Peyer's patch (tissue), 4 donors: ENCODE data around the gene DCP1A. TPM values are rescaled to one million over a fixed set of nuclear protein-coding genes. Genes with fewer than 3 reads are reported as not detected.

Source experiments
- DNase-seq, 3 donors: peaks; one replicate each; pipeline ENCODE4 v3.0.0-alpha.2; 2017 to 2019
- H3K27ac ChIP-seq, 4 donors: fragments of 200-600 bp; sonication (generic); one replicate each; pipeline ENCODE4 v1.5.1; 2016 to 2019
- H3K27me3 ChIP-seq, 2 donors: fragments of 200-600 bp; sonication (generic); one replicate each; pipeline ENCODE4 v1.5.1; 2019
- H3K36me3 ChIP-seq, 3 donors: fragments of 200-600 bp; sonication (generic); one replicate each; pipeline ENCODE4 v1.5.1; 2016 to 2019
- H3K4me1 ChIP-seq, 4 donors: fragments of 200-600 bp; sonication (generic); one replicate each; pipeline ENCODE4 v1.5.1; 2016 to 2019
- H3K4me3 ChIP-seq, 4 donors: fragments of 200-600 bp; sonication (generic); 1 replicate in 3 of 4; 2 replicates in 1 of 4; pipeline ENCODE4 v1.5.1; 2016 to 2019; ENCODE audit warnings: mild to moderate bottlenecking in 1 of 4
- H3K9me3 ChIP-seq, 4 donors: fragments of 200-600 bp; sonication (generic); one replicate each; pipeline ENCODE4 v1.5.1; 2016 to 2019; ENCODE audit warnings: mild to moderate bottlenecking in 1 of 4
- POLR2A ChIP-seq, 2 donors: fragments of 450-650 bp; IDR thresholded peaks; one replicate each; pipeline ENCODE4 v1.5.1; 2017; ENCODE audit warnings: antibody characterized with exemption in 2 of 2, mild to moderate bottlenecking in 2 of 2, moderate library complexity in 2 of 2
- small RNA-seq, 2 donors: library from RNA; depleted of rRNA; stranded (forward); fragments of <200 nt; gene quantifications; one replicate each; pipeline ENCODE3, GENCODE V24; 2016
- total RNA-seq, 4 donors: library from RNA; depleted of rRNA; stranded (reverse); fragments of >200 nt; gene quantifications; one replicate each; pipeline ENCODE4 v1.1.0, GENCODE V29; 2016
- TF ChIP-seq, protein P1 (sequence below), 6 experiments: fragments of 450-650 bp in 4 of 6; fragments of 200-600 bp in 2 of 6; sonication (generic) in 1 of 6; IDR thresholded peaks; one replicate each; pipeline ENCODE4 v1.5.1; 2017 to 2019; ENCODE audit warnings: antibody characterized with exemption in 6 of 6, mild to moderate bottlenecking in 3 of 6, moderate library complexity in 1 of 6

The DCP1A gene
- total RNA-seq, 4 donors from 2014 or later: 14.0 to 31.4 (median 20.5) TPM

DNA sequence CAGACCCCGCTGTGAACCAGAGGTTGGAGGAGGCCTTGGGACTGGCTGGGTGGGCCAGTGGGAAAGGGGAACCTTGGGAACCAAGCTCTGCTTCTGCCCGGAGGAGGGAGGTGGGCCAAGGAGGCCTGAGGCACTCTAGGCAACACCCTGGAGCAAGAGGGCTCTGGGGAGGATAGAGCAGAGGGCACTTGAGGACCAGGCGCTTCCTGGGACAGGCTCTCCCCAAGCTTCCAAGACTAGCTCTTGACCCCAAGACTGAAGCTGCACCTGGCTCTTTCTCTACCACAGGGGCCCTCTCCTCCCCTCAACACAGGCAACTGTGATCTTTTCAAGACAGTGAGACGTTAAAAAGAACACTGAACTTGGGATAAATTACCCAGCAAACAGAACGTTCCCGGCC lies 111.8 kb downstream of the DCP1A start:
- Histone ChIP-seq H3K27me3 (no peaks in the 10 kb centered on the region), H3K27ac (peak overlapping the region in 1 of 4 donors; percentile 3), H3K9me3 (no peaks in the 10 kb centered on the region), H3K4me3 (no peak overlapping the region), H3K4me1 (peaks cover 0 to 38% (median 11%) of the 10 kb centered on the region in 4 donors), H3K36me3 (peaks cover 0 to 70% (median 0%) of the 10 kb centered on the region in 3 donors)
- DNase-seq: no peak
- TF ChIP-seq, protein P1, sequence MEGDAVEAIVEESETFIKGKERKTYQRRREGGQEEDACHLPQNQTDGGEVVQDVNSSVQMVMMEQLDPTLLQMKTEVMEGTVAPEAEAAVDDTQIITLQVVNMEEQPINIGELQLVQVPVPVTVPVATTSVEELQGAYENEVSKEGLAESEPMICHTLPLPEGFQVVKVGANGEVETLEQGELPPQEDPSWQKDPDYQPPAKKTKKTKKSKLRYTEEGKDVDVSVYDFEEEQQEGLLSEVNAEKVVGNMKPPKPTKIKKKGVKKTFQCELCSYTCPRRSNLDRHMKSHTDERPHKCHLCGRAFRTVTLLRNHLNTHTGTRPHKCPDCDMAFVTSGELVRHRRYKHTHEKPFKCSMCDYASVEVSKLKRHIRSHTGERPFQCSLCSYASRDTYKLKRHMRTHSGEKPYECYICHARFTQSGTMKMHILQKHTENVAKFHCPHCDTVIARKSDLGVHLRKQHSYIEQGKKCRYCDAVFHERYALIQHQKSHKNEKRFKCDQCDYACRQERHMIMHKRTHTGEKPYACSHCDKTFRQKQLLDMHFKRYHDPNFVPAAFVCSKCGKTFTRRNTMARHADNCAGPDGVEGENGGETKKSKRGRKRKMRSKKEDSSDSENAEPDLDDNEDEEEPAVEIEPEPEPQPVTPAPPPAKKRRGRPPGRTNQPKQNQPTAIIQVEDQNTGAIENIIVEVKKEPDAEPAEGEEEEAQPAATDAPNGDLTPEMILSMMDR (IDR thresholded peaks at IDR 0.05): no peak
- TF ChIP-seq POLR2A (IDR thresholded peaks at IDR 0.05): no peak

- Histone ChIP-seq H3K27me3 (no peaks in the 10 kb centered on the region), H3K36me3 (peaks cover 0 to 70% (median 0%) of the 10 kb centered on the region in 3 donors), H3K9me3 (no peaks in the 10 kb centered on the region), H3K4me3 (no peak overlapping the region), H3K27ac (no peak overlapping the region), H3K4me1 (peaks cover 0 to 36% (median 11%) of the 10 kb centered on the region in 4 donors)
- DNase-seq: no peak
- TF ChIP-seq, protein P1 (IDR thresholded peaks at IDR 0.05): no peak
Measured at GRCh38 chr3:53234841-53235232, 112.5 kb downstream of the DCP1A start.

- no peak for DNase-seq
- no peaks in the 10 kb centered on the region for H3K27me3 ChIP-seq
- peaks cover 0 to 70% (median 0%) of the 10 kb centered on the region in 3 donors for H3K36me3 ChIP-seq
- TF ChIP-seq POLR2A (IDR thresholded peaks at IDR 0.05): no peak
- TF ChIP-seq, protein P1 (IDR thresholded peaks at IDR 0.05): no peak
- H3K27ac ChIP-seq: no peak overlapping the region
- H3K4me1 ChIP-seq: peaks cover 0 to 30% (median 11%) of the 10 kb centered on the region in 4 donors
- no peaks in the 10 kb centered on the region for H3K9me3 ChIP-seq
- H3K4me3 ChIP-seq: no peak overlapping the region
Measured at GRCh38 chr3:53234130-53234840, 113.1 kb downstream of the DCP1A start.

Small RNA genes within 50 kb of the gene (small RNA-seq; reads per million reads assigned to genes)
- gene RF00019: 0 reads per million in 2 donors
- gene RF00212: 0 reads per million in 2 donors
- gene RF00568: 0 reads per million in 2 donors

Other genes with a start within 250 kb of the DCP1A start
- gene RFT1, start 217.1 kb downstream of the DCP1A start, total RNA-seq: 10 to 100 TPM in 3 of 4 donors, 1 to 10 TPM in 1; 9.0 to 19.8 (median 10.8) TPM
- 10 to 100 TPM; 36.3 to 73.1 (median 70.6) TPM for gene PRKCD, start 186.3 kb downstream of the DCP1A start, total RNA-seq
- 100 to 1,000 TPM; 130 to 171 (median 145) TPM for gene TKT, start 91.5 kb downstream of the DCP1A start, total RNA-seq
- gene CACNA1D, start 147.1 kb upstream of the DCP1A start, total RNA-seq: 100 to 1,000 TPM in 3 of 4 donors, 10 to 100 TPM in 1; 74.6 to 194 (median 105) TPM